HepG2 (cell line): ENCODE results near the gene DLEC1. TPM values are rescaled to one million over a fixed set of nuclear protein-coding genes. Genes with fewer than 3 reads are reported as not detected.

Source experiments
- ATAC-seq: fragments of 200-7000 bp; cut with Tn5 transposase; 3 replicates; pipeline ENCODE4 v1.9.1; 2020; ENCODE audit warnings: mild to moderate bottlenecking, moderate library complexity
- BruUV-seq: library from RNA; stranded (reverse); fragments of 400-500 nt; replicated peaks from 2 replicates; lab custom pipeline; 2021; lab: Mats Ljungman, UMichigan
- CTCF ChIA-PET: fragments of 300-600 bp; formaldehyde crosslinking; extraction: SDS; loops from one replicate; lab custom pipeline; 2021; ENCODE audit warnings: low total read pairs, inconsistent platforms, low intra/inter-chr PET ratio; lab: Yijun Ruan, JAX
- POLR2A ChIA-PET: fragments of 350-600 bp; sonication (Branson Sonifier 250); formaldehyde crosslinking; loops from one replicate; lab custom pipeline; 2020; ENCODE audit warnings: antibody characterized with exemption, inconsistent platforms; lab: Yijun Ruan, JAX
- DNase-seq: peaks from one replicate; pipeline ENCODE4 v3.0.0-alpha.2; 2015; ENCODE audit warnings: low spot score
- FAIRE-seq: peaks from 3 replicates; lab custom pipeline; 2011; peaks lifted over from hg19 to GRCh38; lab: Jason Lieb, UNC
- H2AFZ ChIP-seq: one replicate; pipeline ENCODE4 v1.6.1; 2011; ENCODE audit warnings: low read length, inconsistent platforms
- H3K27ac ChIP-seq: fragments of 300-600 bp; 3 replicates; pipeline ENCODE4 v1.8.0; 2011; ENCODE audit warnings: mixed run types, mild to moderate bottlenecking, mixed read lengths, low read length, inconsistent platforms; ENCODE audit not compliant: insufficient read depth; ENCODE audit errors: extremely low read length
- H3K27me3 ChIP-seq, 2 experiments: fragments of 200-600 bp in 1 of 2; 2 replicates in 1 of 2; 3 replicates in 1 of 2; pipeline versions ENCODE4 v1.6.0 to v1.8.0; 2011; ENCODE audit warnings: low read length in 2 of 2, mild to moderate bottlenecking in 2 of 2, moderate library complexity in 2 of 2, inconsistent platforms in 1 of 2; ENCODE audit not compliant: insufficient read depth in 2 of 2, control insufficient read depth in 1 of 2
- H3K36me3 ChIP-seq, 2 experiments: fragments of 200-600 bp in 1 of 2; replicated peaks in 1 of 2; 2 replicates in 1 of 2; 3 replicates in 1 of 2; pipeline versions ENCODE4 v1.5.1 to v1.8.0; 2011; ENCODE audit warnings: low read length in 2 of 2, inconsistent platforms in 1 of 2; ENCODE audit not compliant: insufficient read depth in 2 of 2, control insufficient read depth in 1 of 2
- H3K4me1 ChIP-seq: 2 replicates; pipeline ENCODE4 v1.5.1; 2012; ENCODE audit warnings: low read length, inconsistent platforms; ENCODE audit not compliant: insufficient read depth
- H3K4me2 ChIP-seq: 2 replicates; pipeline ENCODE4 v1.6.0; 2011; ENCODE audit warnings: low read depth, low read length, inconsistent platforms
- H3K4me3 ChIP-seq, 3 experiments: fragments of 200-600 bp in 1 of 3; sonication (generic), shearing (Covaris generic) in 1 of 3; replicated peaks in 1 of 3; 2 replicates each; pipeline ENCODE4 v1.5.1; 2011 to 2016; ENCODE audit warnings: low read length in 3 of 3, inconsistent platforms in 2 of 3, low read depth in 2 of 3, mild to moderate bottlenecking in 2 of 3, control low read depth in 1 of 3, mixed read lengths in 1 of 3; ENCODE audit not compliant: insufficient read depth in 1 of 3
- H3K79me2 ChIP-seq: one replicate; pipeline ENCODE4 v1.6.1; 2011; ENCODE audit warnings: low read length, inconsistent platforms; ENCODE audit not compliant: insufficient read depth
- H3K9ac ChIP-seq: 2 replicates; pipeline ENCODE4 v1.6.0; 2011; ENCODE audit warnings: mild to moderate bottlenecking, low read depth, low read length, inconsistent platforms; ENCODE audit not compliant: insufficient read depth
- H3K9me3 ChIP-seq: 2 replicates; pipeline ENCODE4 v1.5.1; 2012; ENCODE audit warnings: mild to moderate bottlenecking, low read length
- H4K20me1 ChIP-seq: 2 replicates; pipeline ENCODE4 v1.6.0; 2011; ENCODE audit warnings: inconsistent platforms, mild to moderate bottlenecking, low read length, moderate library complexity; ENCODE audit not compliant: insufficient read depth
- AGO2 ChIP-seq: fragments of 200-400 bp; formaldehyde crosslinking; optimal IDR thresholded peaks from 2 replicates; pipeline ENCODE3; 2017; ENCODE audit warnings: mild to moderate bottlenecking, low read depth, low read length, moderate library complexity
- DZIP1 ChIP-seq: sonication (generic); formaldehyde crosslinking; IDR thresholded peaks from 2 replicates; pipeline ENCODE4 v1.5.0; 2020; ENCODE audit warnings: mild to moderate bottlenecking, missing genetic modification reagents
- E2F1 ChIP-seq: sonication (generic); formaldehyde crosslinking; IDR thresholded peaks from 2 replicates; pipeline ENCODE4 v1.5.0; 2020; ENCODE audit warnings: missing genetic modification reagents
- GTF3A ChIP-seq: sonication (generic); formaldehyde crosslinking; conservative IDR thresholded peaks from 2 replicates; pipeline ENCODE4 v1.4.0; 2020; ENCODE audit warnings: mild to moderate bottlenecking, missing genetic modification reagents
- HMG20B ChIP-seq: conservative IDR thresholded peaks from 2 replicates; pipeline ENCODE4 v1.6.1; 2016; ENCODE audit warnings: missing genetic modification reagents, missing compliant biosample characterization
- PRPF4 ChIP-seq: fragments of 200-400 bp; formaldehyde crosslinking; IDR thresholded peaks from 2 replicates; pipeline ENCODE4 v1.6.1; 2016; ENCODE audit warnings: low read length, low read depth; ENCODE audit not compliant: poor library complexity, severe bottlenecking
- RNF219 ChIP-seq: sonication (generic); formaldehyde crosslinking; IDR thresholded peaks from 2 replicates; pipeline ENCODE4 v1.5.0; 2020; ENCODE audit warnings: mild to moderate bottlenecking, missing genetic modification reagents
- ZBTB33 ChIP-seq: sonication (generic); formaldehyde crosslinking; IDR thresholded peaks from 2 replicates; pipeline ENCODE4 v1.4.0; 2020; ENCODE audit warnings: missing genetic modification reagents
- ZBTB42 ChIP-seq: sonication (generic); formaldehyde crosslinking; IDR thresholded peaks from 2 replicates; pipeline ENCODE4 v1.5.0; 2020; ENCODE audit warnings: mild to moderate bottlenecking, missing genetic modification reagents
- ZMYM3 ChIP-seq: sonication (generic); formaldehyde crosslinking; IDR thresholded peaks from 2 replicates; pipeline ENCODE4 v1.5.1; 2020; ENCODE audit warnings: mild to moderate bottlenecking, missing genetic modification reagents
- ZNF296 ChIP-seq: sonication (generic); formaldehyde crosslinking; conservative IDR thresholded peaks from 2 replicates; pipeline ENCODE4 v1.5.0; 2020; ENCODE audit warnings: mild to moderate bottlenecking, missing genetic modification reagents
- WGBS: methylation state at CpG from one replicate; pipeline ENCODE4 v1.1.6; 2017; ENCODE audit warnings: low lambda C conversion rate; 5-methylcytosine and 5-hydroxymethylcytosine counted together
- in situ Hi-C: cut with HindIII; loops from 2 replicates; pipeline ENCODE4 v1.10.0; 2017; ENCODE audit warnings: low pct_unique_long_range_greater_than_20kb; ENCODE audit not compliant: extremely low pct_ligation_motif_present
- intact Hi-C: fragments of 100-400 bp; cut with micrococcal nuclease; formaldehyde crosslinking; loops from one replicate; pipeline ENCODE4 v1.10.0; 2022; ENCODE audit not compliant: unreplicated experiment
- polyA plus RNA-seq, 8 experiments: library from polyadenylated mRNA; depleted of rRNA in 3 of 8; stranded (reverse) in 7 of 8; unstranded in 1 of 8; fragments of >200 nt; fragmentation: Illumina TruSeq in 4 of 8; extraction: Trizol in 4 of 8; gene quantifications; 2 replicates each; pipeline versions ENCODE4 v1.2.1 to v1.2.3, GENCODE V29; 2011 to 2016; ENCODE audit warnings: low read depth in 4 of 8, missing spikeins in 1 of 8, mixed read lengths in 1 of 8; ENCODE audit not compliant: insufficient read depth in 1 of 8
- total RNA-seq, 5 experiments: library from RNA; depleted of rRNA; stranded (reverse); fragments of >200 nt; fragmentation: Illumina TruSeq; extraction: Trizol; gene quantifications; 2 replicates each; pipeline ENCODE4 v1.2.3, GENCODE V29; 2016; ENCODE audit warnings: low read depth in 1 of 5

Gene DLEC1
- total and polyA plus RNA-seq, 2 of the 13 experiments (the other 11 are each of a cell fraction or from before 2014, with no cell fraction given), result 0.09 TPM; not detected in 1

GRCh38 chr3:38163117-38163840 is 124.3 kb downstream of the DLEC1 start (continued):
- no peak for TF ChIP-seq DZIP1

- H3K36me3 ChIP-seq, result no peaks in the 10 kb centered on the region
- H2AFZ ChIP-seq, result no peak overlapping the region
- H3K79me2 ChIP-seq, result peaks cover 33% of the 10 kb centered on the region
- FAIRE-seq (no peak), DNase-seq (no peak), ATAC-seq (no peak)
- peak overlapping the region; percentile 86 to 97 (median 90) for H3K4me3 ChIP-seq
- intact Hi-C loops (loop anchor here (2.0 kb wide), 1 partner anchor 25 kb away; the partner anchor contains the start of gene MYD88), in situ Hi-C loops (no loop called here)
- peak overlapping the region; percentile 96 for H3K27ac ChIP-seq
- H4K20me1 ChIP-seq, result peaks cover 13% of the 10 kb centered on the region
- BruUV-seq, result no TSS peak
- H3K9me3 ChIP-seq, result no peaks in the 10 kb centered on the region
- H3K4me2 ChIP-seq, result peak overlapping the region; percentile 86
- H3K4me1 ChIP-seq, result peaks cover 44% of the 10 kb centered on the region
- ChIA-PET CTCF (no interaction called here), POLR2A (interaction anchor here (0.6 to 5.1 kb wide), 16 partner anchors 12 to 332 kb away, joined by 3 to 179 read pairs (median 4); partner anchors contain the start of genes ACAA1, ACVR2B, EXOG and MYD88)
- H3K27me3 ChIP-seq, result no peaks in the 10 kb centered on the region; a peak in 1 of 5 replicates
- peak overlapping the region; percentile 87 for H3K9ac ChIP-seq
- WGBS, result 64% methylated on average over 23 of the region's 24 CpGs
- TF ChIP-seq ZNF296 (CRISPR knock-in tag) (no peak), GTF3A (no peak), AGO2 (no peak), E2F1 (no peak), ZBTB42 (no peak), PRPF4 (peak; percentile 23), HMG20B (CRISPR knock-in tag) (no peak), RNF219 (CRISPR knock-in tag) (0 out of 2 replicates have a peak, but pooled peaks have one; percentile 6), ZMYM3 (CRISPR knock-in tag) (peak; percentile 8; the same call in 1 of the 2 replicates), ZBTB33 (0 out of 2 replicates have a peak, but pooled peaks have one; percentile 20)
Observed at GRCh38 chr3:38163841-38164642, 125.0 kb downstream of the DLEC1 start.
